ENCODE measurements around the gene VPS13D. TPM values are rescaled to one million over a fixed set of nuclear protein-coding genes. Genes with fewer than 3 reads are reported as not detected.

The VPS13D gene
- total and polyA plus RNA-seq, 11 donors = 32.1 to 301 (median 90.7) TPM

DNA sequence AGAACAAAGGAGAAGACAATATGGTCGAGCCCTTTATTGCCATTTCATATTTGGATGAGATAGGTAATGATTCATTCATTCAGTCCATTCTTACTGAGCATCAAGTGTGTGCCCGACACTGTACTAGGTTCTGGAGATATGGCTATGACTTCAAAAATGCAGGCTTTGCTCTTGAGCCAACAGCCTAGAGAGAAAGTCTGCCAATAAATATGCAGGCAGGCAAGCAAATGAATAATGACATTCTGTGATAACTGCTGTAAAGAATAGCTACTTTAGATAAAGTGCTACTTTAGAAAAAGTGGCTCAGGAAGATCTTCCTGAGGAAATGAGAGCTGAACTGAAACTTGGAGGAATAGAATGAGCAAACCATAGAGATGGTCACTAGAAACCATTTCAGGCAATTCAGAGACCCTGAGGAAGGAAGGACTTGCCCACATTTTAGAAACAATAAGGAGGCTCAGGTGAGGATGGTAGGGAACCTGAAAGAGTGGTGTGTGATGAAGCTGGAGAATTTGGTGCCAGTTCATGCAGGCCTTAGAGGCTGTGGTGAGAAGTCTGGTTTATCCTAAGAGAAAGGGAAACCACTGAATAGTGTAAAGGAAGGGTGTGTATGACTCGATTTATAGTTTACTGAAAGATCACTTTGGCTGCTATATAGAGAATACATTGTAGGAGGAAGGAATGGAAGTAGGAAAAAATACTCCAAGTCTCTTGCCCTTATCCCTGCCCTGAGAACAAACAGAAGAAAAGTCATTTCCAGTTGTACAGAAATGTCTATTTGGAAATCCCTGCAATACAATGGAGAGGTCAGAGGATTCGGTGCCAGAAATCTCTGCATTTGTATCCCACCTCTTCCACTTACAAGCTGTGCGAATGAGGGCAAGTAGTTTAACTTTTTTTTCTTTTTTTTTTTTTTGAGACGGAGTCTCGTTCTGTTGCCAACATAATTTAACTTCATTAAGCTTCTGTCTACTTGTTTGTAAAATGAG is 167.9 kb downstream of the VPS13D start:
- Histone ChIP-seq H3K4me3 (no peak overlapping the region), H3K9me3 (no peaks in the 10 kb centered on the region), H3K4me1 (peaks cover 0 to 18% (median 12%) of the 10 kb centered on the region in 12 donors), H3K36me3 (peaks cover 0 to 80% (median 37%) of the 10 kb centered on the region in 9 donors), H3K27me3 (no peaks in the 10 kb centered on the region), H3K27ac (peak overlapping the region in 3 of 12 donors; percentile 1 to 38 (median 17))
- no peak for DNase-seq
- 58 to 66% (median 61%) methylated on average over 7 of the region's 7 CpGs for WGBS, 4 donors
- intact Hi-C loops (cut with DNase I) = loop anchor here in 1 of 10 donors (5.0 kb wide), 1 partner anchor 40 kb away; no protein-coding TSS in a partner anchor
- ATAC-seq = peak in 2 of 4 donors; percentile 26 to 42
- TF ChIP-seq POLR2A (IDR thresholded peaks at IDR 0.05) (no peak), CTCF (IDR thresholded peaks at IDR 0.05) (no peak)

DNA sequence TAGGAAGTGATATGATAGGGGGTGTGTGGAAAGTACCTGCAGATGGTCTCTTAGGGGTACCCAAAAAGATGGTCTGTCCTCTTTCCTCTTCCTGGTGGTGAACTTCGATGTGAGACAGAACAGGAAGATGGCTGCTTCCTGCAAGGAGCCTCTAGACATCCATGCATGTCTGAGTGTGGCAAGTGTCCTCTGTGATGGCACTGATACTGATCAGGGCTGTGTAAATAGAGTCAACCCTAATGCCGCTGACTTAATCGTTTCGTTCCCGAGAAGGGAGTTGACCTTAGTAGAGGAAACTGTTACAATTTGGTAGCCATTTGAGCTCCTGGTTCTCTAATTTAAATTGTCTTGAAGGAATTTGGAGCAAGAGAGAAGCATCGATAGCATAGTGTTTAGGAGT is 168.6 kb downstream of the VPS13D start:
- no peak for DNase-seq
- ATAC-seq = peak in 3 of 4 donors; percentile 22 to 39 (median 22)
- TF ChIP-seq CTCF (IDR thresholded peaks at IDR 0.05) (no peak), POLR2A (IDR thresholded peaks at IDR 0.05) (no peak)
- WGBS, 4 donors = 64 to 82% (median 66%) methylated on average over 6 of the region's 6 CpGs
- no peak overlapping the region for H3K4me3 ChIP-seq
- H3K4me1 ChIP-seq = peaks cover 0 to 18% (median 12%) of the 10 kb centered on the region in 12 donors
- H3K9me3 ChIP-seq = no peaks in the 10 kb centered on the region
- peaks cover 0 to 80% (median 41%) of the 10 kb centered on the region in 9 donors for H3K36me3 ChIP-seq
- no peak overlapping the region for H3K27ac ChIP-seq
- intact Hi-C loops (cut with DNase I) = loop anchor here in 1 of 10 donors (5.0 kb wide), 1 partner anchor 41 kb away; no protein-coding TSS in a partner anchor
- no peaks in the 10 kb centered on the region for H3K27me3 ChIP-seq

DNA sequence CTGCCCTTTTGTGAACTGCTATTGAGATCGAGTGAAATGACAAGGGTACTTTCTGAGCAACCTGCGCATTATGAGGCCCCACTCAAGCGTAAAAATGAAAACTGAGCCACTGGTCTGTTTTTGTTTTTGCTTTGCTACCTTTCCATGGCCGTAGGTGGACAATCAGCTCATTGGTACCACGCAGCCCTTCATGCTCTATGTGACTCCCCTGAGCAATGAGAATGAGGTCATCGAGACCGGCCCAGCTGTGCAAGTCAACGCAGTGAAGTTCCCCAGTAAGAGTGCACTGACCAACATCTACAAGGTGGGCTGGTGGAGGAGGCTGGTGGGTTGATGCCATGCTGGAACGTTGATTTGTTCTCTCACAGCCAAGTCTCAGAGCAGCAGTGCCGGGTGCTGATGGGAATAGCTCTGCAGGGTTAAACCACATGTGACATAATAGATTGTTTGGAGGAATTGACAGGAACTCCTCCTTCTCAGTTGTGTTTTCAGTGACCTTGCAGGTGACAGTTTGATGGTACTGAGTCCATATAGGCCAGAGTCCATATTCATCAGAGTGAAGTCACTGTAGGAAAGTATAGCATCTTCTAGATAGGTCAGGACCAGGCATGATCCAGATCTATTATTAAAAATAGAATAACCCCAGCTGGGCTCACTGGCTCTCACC is 170.3 kb downstream of the VPS13D start:
- ATAC-seq = peak in 1 of 4 donors; percentile 33
- no peak for TF ChIP-seq POLR2A (IDR thresholded peaks at IDR 0.05)
- TF ChIP-seq CTCF (IDR thresholded peaks at IDR 0.05) = no peak
- intact Hi-C loops (cut with DNase I) = no loop called here

More for the DNA sequence above, 170.3 kb downstream of the VPS13D start:
- Histone ChIP-seq H3K27me3 (no peaks in the 10 kb centered on the region), H3K4me1 (peaks cover 0 to 23% (median 15%) of the 10 kb centered on the region in 12 donors), H3K36me3 (peaks cover 0 to 87% (median 54%) of the 10 kb centered on the region in 9 donors), H3K9me3 (no peaks in the 10 kb centered on the region), H3K27ac (no peak overlapping the region), H3K4me3 (no peak overlapping the region)
- no peak for DNase-seq
- 88 to 96% (median 93%) methylated on average over 10 of the region's 10 CpGs for WGBS, 4 donors
